Sigmoid colon (tissue), 4 donors: ENCODE results near the gene NLRP1.

Experiments
- POLR2A ChIP-seq, 2 donors: fragments of 450-650 bp; IDR thresholded peaks; one replicate each; pipeline ENCODE4 v1.6.1; 2016; ENCODE audit warnings: antibody characterized with exemption in 2 of 2, mild to moderate bottlenecking in 2 of 2, moderate library complexity in 2 of 2
- POLR2AphosphoS5 ChIP-seq, 4 donors: sonication (generic); formaldehyde crosslinking; IDR thresholded peaks; one replicate each; pipeline ENCODE4 v1.6.1; 2017; ENCODE audit warnings: antibody characterized with exemption in 4 of 4

DNA sequence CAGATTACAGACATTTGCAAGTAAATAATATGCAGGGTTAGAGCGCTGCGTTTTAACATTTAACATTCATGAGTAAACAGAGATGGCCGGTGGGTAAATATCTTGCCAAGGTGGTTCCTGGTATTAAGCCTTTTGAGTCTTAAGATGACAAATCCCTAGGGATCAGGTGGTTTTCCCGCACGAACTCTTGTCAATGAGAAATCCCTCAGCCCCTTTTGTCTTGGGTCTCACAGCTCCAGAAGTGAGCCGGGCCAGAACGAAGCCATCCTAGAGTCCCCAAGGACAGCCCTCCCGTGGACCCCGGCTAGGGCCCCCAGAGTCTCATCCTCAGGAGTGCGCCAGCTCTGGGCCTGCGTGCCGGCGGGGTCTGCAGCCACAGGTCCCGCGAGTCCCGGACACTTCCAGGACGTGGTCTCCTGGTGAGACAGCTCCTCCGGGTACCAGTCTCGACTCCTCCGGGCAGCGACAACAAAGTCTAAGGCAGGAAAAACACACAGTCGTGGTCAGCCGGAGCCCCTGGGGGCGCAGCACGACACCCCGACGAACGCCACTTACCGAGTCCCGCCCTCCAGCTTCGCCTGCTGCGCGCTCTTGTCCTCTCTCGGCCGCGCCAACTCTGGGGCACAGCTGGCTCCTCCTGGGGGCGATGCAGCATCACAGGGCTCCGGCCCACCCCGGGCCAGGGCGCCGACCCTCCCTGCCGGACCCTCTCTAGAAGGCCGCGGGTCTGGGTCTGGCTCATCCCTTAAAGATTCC lies 84.7 kb downstream of the NLRP1 start:
- TF ChIP-seq POLR2A (IDR thresholded peaks at IDR 0.05) (no peak), POLR2AphosphoS5 (IDR thresholded peaks at IDR 0.05) (no peak)
